GM15510 (cell line): ENCODE measurements around the gene AMPD1.

ENCODE experiments used
- POLR2A ChIP-seq: IDR thresholded peaks from 3 replicates; pipeline ENCODE4 v1.6.1; 2011; ENCODE audit warnings: borderline replicate concordance; ENCODE audit not compliant: insufficient read length; ENCODE audit errors: extremely low read depth

Gene AMPD1

DNA sequence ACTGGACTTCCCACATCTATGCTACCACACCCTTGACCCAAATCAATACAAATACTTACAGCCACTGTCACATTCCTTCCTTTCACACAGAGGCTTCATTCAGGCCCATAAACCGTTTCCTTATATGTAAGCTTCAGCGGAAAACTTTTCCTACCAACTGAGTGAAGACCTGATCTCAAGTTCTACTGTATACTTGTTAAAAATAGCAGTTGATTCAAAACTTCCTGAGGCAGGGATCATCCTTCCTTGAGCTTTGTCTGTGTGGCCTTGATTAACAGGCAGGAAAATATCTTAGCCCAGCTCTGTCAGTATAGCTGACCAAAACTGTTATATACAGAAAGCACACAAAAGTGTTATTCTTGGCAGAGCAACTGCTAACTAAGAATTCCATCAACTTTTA, 68.2 kb downstream of the AMPD1 start:
- TF ChIP-seq POLR2A, result no peak

DNA sequence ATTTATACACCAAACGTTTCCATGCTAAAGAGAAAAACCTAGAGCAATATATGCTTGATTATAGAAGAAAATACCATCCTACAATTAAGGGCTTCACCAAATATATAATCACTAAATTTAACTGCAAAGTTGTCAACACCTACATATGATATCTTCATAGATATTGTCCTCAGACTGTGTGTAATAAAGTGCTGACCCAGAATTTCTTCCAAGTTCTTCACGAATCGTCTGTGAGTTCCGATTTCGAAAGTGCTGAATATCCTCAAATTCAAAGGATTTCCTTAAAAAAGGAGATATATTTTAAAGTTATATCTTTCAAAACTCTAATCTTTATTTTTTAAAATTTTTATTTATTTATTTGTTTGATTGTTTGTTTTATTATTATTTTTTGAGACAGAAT, 72.0 kb downstream of the AMPD1 start:
- no peak for TF ChIP-seq POLR2A
